Transverse colon (tissue), 4 donors: ENCODE data around the gene PRKCA.

Source experiments
- CTCF ChIP-seq, 5 experiments: fragments of 200-600 bp in 3 of 5; fragments of 450-650 bp in 2 of 5; sonication (generic) in 3 of 5; IDR thresholded peaks; 1 replicate in 2 of 5; 2 replicates in 3 of 5; pipeline ENCODE4 v1.5.1; 2016 to 2017; ENCODE audit warnings: antibody characterized with exemption in 5 of 5, inconsistent platforms in 3 of 5, mild to moderate bottlenecking in 2 of 5, moderate library complexity in 1 of 5
- EP300 ChIP-seq: sonication (generic); formaldehyde crosslinking; IDR thresholded peaks from one replicate; pipeline ENCODE4 v1.6.1; 2017; ENCODE audit warnings: antibody characterized with exemption, low read depth
- POLR2A ChIP-seq: fragments of 450-650 bp; IDR thresholded peaks from one replicate; pipeline ENCODE4 v1.6.1; 2016; ENCODE audit warnings: antibody characterized with exemption, mild to moderate bottlenecking, moderate library complexity
- POLR2AphosphoS5 ChIP-seq, 3 donors: sonication (generic); formaldehyde crosslinking; IDR thresholded peaks; one replicate each; pipeline ENCODE4 v1.6.1; 2016; ENCODE audit warnings: antibody characterized with exemption in 3 of 3

GRCh38 chr17:66611397-66611796, 309.0 kb downstream of the PRKCA start:
- TF ChIP-seq CTCF (IDR thresholded peaks at IDR 0.05) (no peak), POLR2AphosphoS5 (IDR thresholded peaks at IDR 0.05) (no peak), POLR2A (no peak), EP300 (no peak)
